Mesothelial cell of epicardium (in vitro differentiated cells): Measurements from ENCODE around the gene ALOX12. TPM values are rescaled to one million over a fixed set of nuclear protein-coding genes. Genes with fewer than 3 reads are reported as not detected.
"Not testable (repeated sequence)": the region's sequence is repeated elsewhere in the genome, so short reads cannot be mapped to it uniquely, and the experiment has no call there.

Experiments used
- DNase-seq, 2 experiments: peaks; one replicate each; pipeline ENCODE4 v3.0.0; 2021; ENCODE audit warnings: low spot score in 2 of 2; ENCODE audit not compliant: unreplicated experiment in 2 of 2
- H3K27ac Mint-ChIP-seq: 2 replicates; pipeline ENCODE4 v1.8.0; 2021; ENCODE audit warnings: mixed read lengths
- H3K27me3 Mint-ChIP-seq: 2 replicates; pipeline ENCODE4 v1.8.0; 2021; ENCODE audit warnings: low read depth, mixed read lengths
- H3K36me3 Mint-ChIP-seq: 2 replicates; pipeline ENCODE4 v1.8.0; 2021; ENCODE audit warnings: mixed read lengths
- H3K4me1 Mint-ChIP-seq: 2 replicates; pipeline ENCODE4 v1.8.0; 2021; ENCODE audit warnings: mixed read lengths
- H3K4me3 Mint-ChIP-seq: 2 replicates; pipeline ENCODE4 v1.8.0; 2021; ENCODE audit warnings: mild to moderate bottlenecking, moderate library complexity, mixed read lengths
- H3K9me3 Mint-ChIP-seq: 2 replicates; pipeline ENCODE4 v1.8.0; 2021; ENCODE audit warnings: mixed read lengths
- CTCF ChIP-seq: fragments of 200-600 bp; sonication (generic); IDR thresholded peaks from one replicate; pipeline ENCODE4 v1.5.0; 2021; ENCODE audit warnings: antibody characterized with exemption; ENCODE audit not compliant: unreplicated experiment
- total RNA-seq: library from RNA; stranded (reverse); gene quantifications from 3 replicates; pipeline ENCODE4 v1.2.1, GENCODE V29; 2021

Gene ALOX12
- 0.22 to 0.40 TPM in 2 of 3 replicates, not detected in the other for total RNA-seq

- Mint-ChIP-seq H3K4me1 (peaks cover 2% of the 10 kb centered on the region), H3K36me3 (peaks cover 20% of the 10 kb centered on the region), H3K27me3 (peaks cover 17% of the 10 kb centered on the region), H3K4me3 (peak within 1 kb of the TSS; percentile 65), H3K9me3 (no peaks in the 10 kb centered on the region), H3K27ac (no peak within 1 kb of the TSS)
- no peak for DNase-seq
- TF ChIP-seq CTCF: no peak
These were observed at the start of gene ALOX12 for GRCh38 chr17:6995500-6996255. TSS of gene ALOX12 (plus strand) at chr17:6996049. CDS start at chr17:6996118, 69 bp downstream.

GRCh38 chr17:6947745-6948144 is 48.1 kb upstream of the ALOX12 start:
- Mint-ChIP-seq H3K4me1 (no peaks in the 10 kb centered on the region), H3K27ac (no peak overlapping the region), H3K4me3 (no peak overlapping the region), H3K9me3 (no peaks in the 10 kb centered on the region), H3K36me3 (no peaks in the 10 kb centered on the region), H3K27me3 (no peaks in the 10 kb centered on the region)
- no peak for DNase-seq
- TF ChIP-seq CTCF: no peak

- H3K9me3 Mint-ChIP-seq: no peaks in the 10 kb centered on the region
These were observed 47.3 kb upstream of the ALOX12 start for GRCh38 chr17:6948562-6948961.

GRCh38 chr17:6948976-6949375 is 46.9 kb upstream of the ALOX12 start:
- no peak for TF ChIP-seq CTCF

More at GRCh38 chr17:6948562-6948961, 47.3 kb upstream of the ALOX12 start:
- Mint-ChIP-seq H3K36me3 (no peaks in the 10 kb centered on the region), H3K27ac (no peak overlapping the region), H3K27me3 (peaks cover 2% of the 10 kb centered on the region), H3K4me3 (no peak overlapping the region), H3K4me1 (no peaks in the 10 kb centered on the region)
- DNase-seq: no peak
- TF ChIP-seq CTCF: no peak

GRCh38 chr17:6950938-6951337 is 44.9 kb upstream of the ALOX12 start:
- not testable (repeated sequence) for DNase-seq, H3K9me3 Mint-ChIP-seq, H3K4me1 Mint-ChIP-seq, H3K27ac Mint-ChIP-seq, H3K4me3 Mint-ChIP-seq, H3K36me3 Mint-ChIP-seq
- peaks cover 13% of the 10 kb centered on the region for H3K27me3 Mint-ChIP-seq

More at GRCh38 chr17:6948976-6949375, 46.9 kb upstream of the ALOX12 start:
- Mint-ChIP-seq H3K4me3 (no peak overlapping the region), H3K27me3 (peaks cover 6% of the 10 kb centered on the region), H3K27ac (no peak overlapping the region), H3K36me3 (no peaks in the 10 kb centered on the region), H3K4me1 (no peaks in the 10 kb centered on the region), H3K9me3 (no peaks in the 10 kb centered on the region)
- no peak for DNase-seq

- no peak overlapping the region for H3K27ac Mint-ChIP-seq
- H3K4me3 Mint-ChIP-seq: no peak overlapping the region
- DNase-seq: no peak
- peaks cover 17% of the 10 kb centered on the region for H3K27me3 Mint-ChIP-seq
- H3K9me3 Mint-ChIP-seq: peaks cover 8% of the 10 kb centered on the region
- no peak for TF ChIP-seq CTCF
- H3K36me3 Mint-ChIP-seq: no peaks in the 10 kb centered on the region
- no peaks in the 10 kb centered on the region for H3K4me1 Mint-ChIP-seq
These were observed 42.2 kb upstream of the ALOX12 start for GRCh38 chr17:6953689-6954088.
